GM18499 (cell line): ENCODE measurements around the gene GPR68.

Experiments used
- ATAC-seq: cut with Tn5 transposase; IDR thresholded peaks from one replicate; pipeline ENCODE4 v1.9.1; 2021; ENCODE audit warnings: moderate number of reproducible peaks; ENCODE audit not compliant: insufficient read depth, unreplicated experiment

GPR68 gene

GRCh38 chr14:91244501-91244901, at the start of gene GPR68:
GPR68 (minus strand) TSS chr14:91244704; CDS start chr14:91235050, 9,654 bp downstream.
- no peak for ATAC-seq

- ATAC-seq = no peak
These were observed 49.6 kb upstream of the GPR68 start for GRCh38 chr14:91294153-91294552.

GRCh38 chr14:91293281-91293680, 48.8 kb upstream of the GPR68 start:
- no peak for ATAC-seq

DNA sequence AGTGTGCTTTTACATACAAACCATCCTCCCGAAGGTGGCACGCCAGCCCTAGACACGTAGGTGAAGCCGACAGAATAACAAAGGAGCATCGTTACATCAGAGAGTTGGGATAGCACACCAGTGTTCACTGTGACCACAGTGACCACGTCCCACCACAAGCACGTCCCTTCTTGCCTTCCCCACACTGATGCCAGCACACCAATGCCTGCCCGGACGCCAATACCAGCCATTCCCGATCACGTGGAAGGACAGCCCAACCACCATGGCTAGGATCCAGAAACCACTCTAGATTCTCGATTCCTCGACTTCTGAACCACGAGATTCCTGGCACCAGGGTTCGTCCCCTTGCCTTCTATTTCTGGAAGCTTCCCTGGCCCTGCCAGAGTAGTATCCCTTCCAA, 48.0 kb upstream of the GPR68 start:
- ATAC-seq = no peak

- no peak for ATAC-seq
These were observed 47.4 kb upstream of the GPR68 start for GRCh38 chr14:91291786-91292405.

- ATAC-seq = no peak
These were observed 46.5 kb upstream of the GPR68 start for GRCh38 chr14:91290986-91291385.

DNA sequence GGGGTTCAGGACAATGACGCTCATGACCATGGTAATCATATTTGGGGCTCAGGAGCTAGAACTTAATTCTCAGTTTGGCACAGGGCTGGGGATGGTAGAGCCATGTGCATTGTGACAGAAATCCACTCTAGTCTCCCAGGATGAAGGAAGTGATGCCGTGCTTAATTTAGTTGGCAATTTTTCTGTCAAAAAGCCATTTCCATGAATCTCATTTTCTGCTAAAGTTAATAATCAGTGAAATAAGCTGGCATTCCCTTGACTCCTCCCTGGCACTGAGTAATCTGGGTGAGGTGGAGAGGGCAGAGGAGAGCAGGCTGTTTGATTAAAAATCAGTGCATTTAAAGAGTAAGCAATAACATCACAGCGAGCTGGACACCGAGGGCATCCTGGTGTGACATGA, 45.0 kb upstream of the GPR68 start:
- ATAC-seq = no peak

- ATAC-seq = no peak
These were observed 44.4 kb upstream of the GPR68 start for GRCh38 chr14:91288876-91289275.

- ATAC-seq = no peak
These were observed 42.0 kb upstream of the GPR68 start for GRCh38 chr14:91286530-91286937.

- no peak for ATAC-seq
These were observed 40.5 kb upstream of the GPR68 start for GRCh38 chr14:91284791-91285548.

DNA sequence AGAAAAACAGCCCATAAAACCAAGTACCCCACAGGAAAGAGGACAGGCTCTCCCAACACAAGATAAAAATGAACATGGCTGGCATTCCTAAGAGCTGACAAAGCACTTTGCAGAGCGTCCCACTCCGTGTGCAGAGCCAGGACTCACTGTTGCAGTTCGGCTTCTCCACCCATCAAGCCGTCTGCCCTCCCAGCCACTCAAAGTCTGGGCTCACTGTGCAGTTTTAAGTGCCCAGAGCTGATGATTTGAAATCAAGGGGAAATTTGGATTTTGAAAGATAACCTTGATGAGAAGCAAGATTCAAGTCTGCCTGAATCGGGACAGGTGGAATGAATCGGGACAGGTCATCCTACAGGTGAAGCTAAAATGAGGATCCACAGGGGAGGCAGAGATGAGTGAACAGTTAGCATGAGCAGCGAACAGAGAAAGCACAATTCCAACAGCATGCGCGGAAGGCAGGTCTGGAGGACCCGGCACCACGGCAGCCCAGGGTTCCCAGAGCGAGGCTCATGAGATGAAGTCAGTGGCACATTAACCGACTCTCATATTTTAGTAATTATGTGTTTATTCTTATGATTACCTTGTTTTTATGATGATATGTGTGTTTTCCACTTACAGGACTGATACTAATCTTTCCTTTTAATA, 39.8 kb upstream of the GPR68 start:
- ATAC-seq = no peak

DNA sequence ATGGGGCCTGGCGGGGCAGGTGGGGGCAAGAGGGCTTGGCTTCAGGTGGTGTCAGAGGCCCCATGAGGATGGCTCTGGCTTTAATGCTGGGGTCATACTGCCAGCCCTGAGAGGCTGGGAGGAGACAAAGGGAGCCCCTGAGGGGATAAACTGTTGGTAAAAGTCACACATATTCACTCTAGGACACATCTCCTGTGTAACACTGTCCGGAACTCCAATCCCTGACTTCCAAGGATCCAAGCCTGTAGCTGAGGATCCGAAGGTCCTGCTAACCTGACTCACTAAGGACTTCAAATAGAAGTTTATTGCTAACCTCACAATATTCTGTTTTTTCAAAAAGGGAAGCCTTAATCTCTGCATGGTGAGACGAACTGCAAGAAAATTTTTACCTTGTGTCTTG, 39.2 kb upstream of the GPR68 start:
- ATAC-seq = no peak

GRCh38 chr14:91282954-91283645, 38.6 kb upstream of the GPR68 start:
- no peak for ATAC-seq

DNA sequence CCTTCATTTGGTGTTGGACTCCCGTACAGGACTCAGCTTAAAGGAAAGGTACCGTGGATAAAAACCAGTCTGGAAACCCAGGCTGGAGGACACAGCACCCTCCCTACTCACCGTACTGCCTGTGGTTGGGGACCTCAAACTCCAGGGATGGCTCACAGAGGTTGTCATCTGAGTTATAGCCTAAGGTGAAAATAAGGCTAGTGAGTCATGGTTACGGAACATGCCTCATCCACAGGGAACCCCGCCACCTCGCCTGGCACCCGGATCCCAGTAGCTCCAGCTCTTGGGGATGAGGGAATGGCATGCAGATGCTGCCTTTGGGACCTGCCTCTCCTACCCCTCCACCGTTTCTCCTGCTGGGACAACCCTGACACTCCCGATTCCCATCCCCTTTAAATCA, 36.8 kb upstream of the GPR68 start:
- ATAC-seq = no peak

DNA sequence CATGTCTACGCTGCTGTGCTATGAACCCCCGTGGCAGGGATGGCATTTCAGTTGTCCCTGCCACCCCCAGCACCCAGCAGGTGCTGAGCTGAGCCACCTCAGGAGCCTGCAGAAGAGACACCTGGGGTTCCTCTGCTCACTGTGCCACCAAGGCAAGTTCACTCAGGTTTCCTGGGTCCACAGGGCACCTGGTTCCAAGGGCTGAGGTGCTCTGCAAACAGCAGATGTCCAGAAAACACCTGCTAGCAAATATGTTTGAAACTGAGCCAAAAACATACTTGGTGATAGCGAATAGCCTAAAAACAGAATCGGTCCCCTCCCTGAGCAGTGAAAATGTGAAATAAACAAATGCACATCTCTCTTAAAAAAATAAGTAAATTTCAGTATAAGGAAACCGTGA, 35.6 kb upstream of the GPR68 start:
- no peak for ATAC-seq

- ATAC-seq = no peak
These were observed 34.9 kb upstream of the GPR68 start for GRCh38 chr14:91279354-91279753.

- no peak for ATAC-seq
These were observed 33.8 kb upstream of the GPR68 start for GRCh38 chr14:91278383-91278715.

GRCh38 chr14:91277546-91278382, 33.3 kb upstream of the GPR68 start:
- ATAC-seq = no peak

DNA sequence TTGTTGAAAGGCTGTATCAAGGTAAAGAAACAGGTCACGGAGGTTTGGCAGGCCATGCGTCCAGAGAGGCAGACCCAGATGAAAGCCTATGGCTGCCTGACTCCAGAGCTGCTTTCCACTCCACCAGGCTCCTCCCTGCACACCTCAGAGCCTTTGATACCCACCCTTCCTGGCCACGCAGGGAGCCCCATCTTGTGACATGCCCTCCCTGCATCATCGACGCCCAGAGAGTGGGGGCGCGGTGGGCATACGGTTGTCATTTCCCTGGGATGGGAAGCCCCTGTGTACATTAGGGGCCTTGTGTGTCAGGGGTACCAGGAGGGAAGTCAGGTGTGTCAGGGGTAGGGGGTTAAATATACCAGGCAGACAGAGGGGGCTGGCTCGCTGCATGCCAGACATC, 30.3 kb upstream of the GPR68 start:
- ATAC-seq = no peak

GRCh38 chr14:91273885-91274273, 29.4 kb upstream of the GPR68 start:
- no peak for ATAC-seq
